HepG2 (cell line): ENCODE results near the gene SINHCAF. TPM values are rescaled to one million over a fixed set of nuclear protein-coding genes. Genes with fewer than 3 reads are reported as not detected.

Experiments
- ATAC-seq: fragments of 200-7000 bp; cut with Tn5 transposase; 3 replicates; pipeline ENCODE4 v1.9.1; 2020; ENCODE audit warnings: mild to moderate bottlenecking, moderate library complexity
- BruUV-seq: library from RNA; stranded (reverse); fragments of 400-500 nt; replicated peaks from 2 replicates; lab custom pipeline; 2021; lab: Mats Ljungman, UMichigan
- CTCF ChIA-PET: fragments of 300-600 bp; formaldehyde crosslinking; extraction: SDS; loops from one replicate; lab custom pipeline; 2021; ENCODE audit warnings: low total read pairs, inconsistent platforms, low intra/inter-chr PET ratio; lab: Yijun Ruan, JAX
- POLR2A ChIA-PET: fragments of 350-600 bp; sonication (Branson Sonifier 250); formaldehyde crosslinking; loops from one replicate; lab custom pipeline; 2020; ENCODE audit warnings: antibody characterized with exemption, inconsistent platforms; lab: Yijun Ruan, JAX
- DNase-seq: peaks from one replicate; pipeline ENCODE4 v3.0.0-alpha.2; 2015; ENCODE audit warnings: low spot score
- FAIRE-seq: peaks from 3 replicates; lab custom pipeline; 2011; peaks lifted over from hg19 to GRCh38; lab: Jason Lieb, UNC
- H2AFZ ChIP-seq: one replicate; pipeline ENCODE4 v1.6.1; 2011; ENCODE audit warnings: low read length, inconsistent platforms
- H3K27ac ChIP-seq: fragments of 300-600 bp; 3 replicates; pipeline ENCODE4 v1.8.0; 2011; ENCODE audit warnings: mixed run types, mild to moderate bottlenecking, mixed read lengths, low read length, inconsistent platforms; ENCODE audit not compliant: insufficient read depth; ENCODE audit errors: extremely low read length
- H3K27me3 ChIP-seq, 2 experiments: fragments of 200-600 bp in 1 of 2; 2 replicates in 1 of 2; 3 replicates in 1 of 2; pipeline versions ENCODE4 v1.6.0 to v1.8.0; 2011; ENCODE audit warnings: low read length in 2 of 2, mild to moderate bottlenecking in 2 of 2, moderate library complexity in 2 of 2, inconsistent platforms in 1 of 2; ENCODE audit not compliant: insufficient read depth in 2 of 2, control insufficient read depth in 1 of 2
- H3K36me3 ChIP-seq, 2 experiments: fragments of 200-600 bp in 1 of 2; replicated peaks in 1 of 2; 2 replicates in 1 of 2; 3 replicates in 1 of 2; pipeline versions ENCODE4 v1.5.1 to v1.8.0; 2011; ENCODE audit warnings: low read length in 2 of 2, inconsistent platforms in 1 of 2; ENCODE audit not compliant: insufficient read depth in 2 of 2, control insufficient read depth in 1 of 2
- H3K4me1 ChIP-seq: 2 replicates; pipeline ENCODE4 v1.5.1; 2012; ENCODE audit warnings: low read length, inconsistent platforms; ENCODE audit not compliant: insufficient read depth
- H3K4me2 ChIP-seq: 2 replicates; pipeline ENCODE4 v1.6.0; 2011; ENCODE audit warnings: low read depth, low read length, inconsistent platforms
- H3K4me3 ChIP-seq, 3 experiments: fragments of 200-600 bp in 1 of 3; sonication (generic), shearing (Covaris generic) in 1 of 3; replicated peaks in 1 of 3; 2 replicates each; pipeline ENCODE4 v1.5.1; 2011 to 2016; ENCODE audit warnings: low read length in 3 of 3, inconsistent platforms in 2 of 3, low read depth in 2 of 3, mild to moderate bottlenecking in 2 of 3, control low read depth in 1 of 3, mixed read lengths in 1 of 3; ENCODE audit not compliant: insufficient read depth in 1 of 3
- H3K79me2 ChIP-seq: one replicate; pipeline ENCODE4 v1.6.1; 2011; ENCODE audit warnings: low read length, inconsistent platforms; ENCODE audit not compliant: insufficient read depth
- H3K9ac ChIP-seq: 2 replicates; pipeline ENCODE4 v1.6.0; 2011; ENCODE audit warnings: mild to moderate bottlenecking, low read depth, low read length, inconsistent platforms; ENCODE audit not compliant: insufficient read depth
- H3K9me3 ChIP-seq: 2 replicates; pipeline ENCODE4 v1.5.1; 2012; ENCODE audit warnings: mild to moderate bottlenecking, low read length
- H4K20me1 ChIP-seq: 2 replicates; pipeline ENCODE4 v1.6.0; 2011; ENCODE audit warnings: inconsistent platforms, mild to moderate bottlenecking, low read length, moderate library complexity; ENCODE audit not compliant: insufficient read depth
- FOXA3 ChIP-seq: IDR thresholded peaks from 2 replicates; pipeline ENCODE4 v1.6.1; 2016; ENCODE audit warnings: missing genetic modification reagents, missing compliant biosample characterization
- NFIC ChIP-seq: IDR thresholded peaks from 2 replicates; pipeline ENCODE4 v1.6.1; 2012; ENCODE audit warnings: mild to moderate bottlenecking, low read length, inconsistent platforms
- NKX3-1 ChIP-seq: sonication (generic); formaldehyde crosslinking; IDR thresholded peaks from 2 replicates; pipeline ENCODE4 v1.5.0; 2020; ENCODE audit warnings: missing genetic modification reagents
- ONECUT2 ChIP-seq: sonication (generic); formaldehyde crosslinking; IDR thresholded peaks from 2 replicates; pipeline ENCODE4 v1.4.0; 2020; ENCODE audit warnings: missing genetic modification reagents
- SMARCE1 ChIP-seq: fragments of 450-650 bp; IDR thresholded peaks from 2 replicates; pipeline ENCODE4 v1.6.1; 2017; ENCODE audit warnings: borderline replicate concordance
- THYN1 ChIP-seq: sonication (generic); formaldehyde crosslinking; IDR thresholded peaks from 2 replicates; pipeline ENCODE4 v1.8.1; 2023; ENCODE audit warnings: low read depth, mild to moderate bottlenecking, moderate library complexity, missing genetic modification reagents, borderline replicate concordance
- YEATS2 ChIP-seq: sonication (generic); formaldehyde crosslinking; IDR thresholded peaks from 2 replicates; pipeline ENCODE4 v1.4.0; 2020; ENCODE audit warnings: missing genetic modification reagents, borderline replicate concordance
- ZFP1 ChIP-seq: IDR thresholded peaks from 2 replicates; pipeline ENCODE4 v1.6.1; 2016
- WGBS: methylation state at CpG from one replicate; pipeline ENCODE4 v1.1.6; 2017; ENCODE audit warnings: low lambda C conversion rate; 5-methylcytosine and 5-hydroxymethylcytosine counted together
- in situ Hi-C: cut with HindIII; loops from 2 replicates; pipeline ENCODE4 v1.10.0; 2017; ENCODE audit warnings: low pct_unique_long_range_greater_than_20kb; ENCODE audit not compliant: extremely low pct_ligation_motif_present
- intact Hi-C: fragments of 100-400 bp; cut with micrococcal nuclease; formaldehyde crosslinking; loops from one replicate; pipeline ENCODE4 v1.10.0; 2022; ENCODE audit not compliant: unreplicated experiment
- polyA plus RNA-seq, 8 experiments: library from polyadenylated mRNA; depleted of rRNA in 3 of 8; stranded (reverse) in 7 of 8; unstranded in 1 of 8; fragments of >200 nt; fragmentation: Illumina TruSeq in 4 of 8; extraction: Trizol in 4 of 8; gene quantifications; 2 replicates each; pipeline versions ENCODE4 v1.2.1 to v1.2.3, GENCODE V29; 2011 to 2016; ENCODE audit warnings: low read depth in 4 of 8, missing spikeins in 1 of 8, mixed read lengths in 1 of 8; ENCODE audit not compliant: insufficient read depth in 1 of 8
- total RNA-seq, 5 experiments: library from RNA; depleted of rRNA; stranded (reverse); fragments of >200 nt; fragmentation: Illumina TruSeq; extraction: Trizol; gene quantifications; 2 replicates each; pipeline ENCODE4 v1.2.3, GENCODE V29; 2016; ENCODE audit warnings: low read depth in 1 of 5

SINHCAF gene
- total and polyA plus RNA-seq, 2 of the 13 experiments (the other 11 are each of a cell fraction or from before 2014, with no cell fraction given) = 54.6 to 97.8 TPM

DNA sequence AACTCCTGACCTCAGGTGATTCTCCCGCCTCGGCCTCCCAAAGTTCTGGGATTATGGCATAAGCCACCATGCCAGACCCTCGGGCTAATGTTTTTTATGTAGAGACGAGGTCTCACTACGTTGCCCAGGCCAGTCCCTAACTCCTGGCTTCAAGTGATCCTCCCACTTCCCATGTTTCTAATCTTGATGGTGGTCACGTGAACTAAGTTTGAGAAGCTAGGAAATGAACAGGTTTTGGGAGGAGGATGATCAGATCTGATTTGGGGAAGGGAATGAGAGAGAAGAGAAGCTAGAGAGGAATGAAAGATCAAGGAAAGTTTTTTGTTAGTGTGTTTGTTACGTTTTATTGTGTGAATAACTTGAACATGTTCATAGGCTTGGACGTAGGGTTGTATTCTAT is 17.2 kb upstream of the SINHCAF start:
- no peaks in the 10 kb centered on the region for H3K36me3 ChIP-seq
- TF ChIP-seq YEATS2 = no peak
- TF ChIP-seq FOXA3 = no peak
- H3K4me2 ChIP-seq = no peak overlapping the region
- ChIA-PET POLR2A (interaction anchor here (1.0 kb wide), 1 partner anchor 28 kb away, joined by 3 read pairs; no protein-coding TSS in a partner anchor), CTCF (no interaction called here)
- no peak overlapping the region for H3K27ac ChIP-seq
- H3K79me2 ChIP-seq = no peaks in the 10 kb centered on the region
- no peak overlapping the region for H3K4me3 ChIP-seq
- 50% methylated on average over 8 of the region's 8 CpGs for WGBS
- no TSS peak for BruUV-seq
- no peak overlapping the region for H3K9ac ChIP-seq
- ATAC-seq (no peak), FAIRE-seq (no peak), DNase-seq (no peak)
- no peak overlapping the region for H2AFZ ChIP-seq
- in situ Hi-C loops (no loop called here), intact Hi-C loops (no loop called here)
- peaks cover 6% of the 10 kb centered on the region for H3K4me1 ChIP-seq
- H4K20me1 ChIP-seq = no peaks in the 10 kb centered on the region
- H3K27me3 ChIP-seq = no peaks in the 10 kb centered on the region; a peak in 1 of 5 replicates
- no peaks in the 10 kb centered on the region for H3K9me3 ChIP-seq

DNA sequence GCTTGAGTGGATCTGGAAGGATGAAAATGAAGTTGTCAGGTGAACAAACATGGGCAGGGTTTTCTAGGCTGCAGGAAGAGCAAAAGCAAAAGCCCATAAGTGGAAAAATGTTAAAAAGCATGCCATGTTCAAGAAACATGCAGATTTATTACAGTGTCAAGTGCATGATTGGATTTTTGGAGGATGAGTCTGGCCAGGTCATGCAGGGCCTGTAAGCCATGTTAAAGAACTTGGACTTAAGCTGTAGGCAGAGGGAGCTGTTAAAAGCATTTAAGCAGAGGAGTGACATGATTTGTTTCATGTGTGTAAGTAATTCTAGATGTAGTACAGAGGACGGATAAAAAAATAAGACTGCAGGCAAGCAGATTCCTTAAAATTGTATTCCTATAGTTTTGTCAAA is 16.3 kb upstream of the SINHCAF start:
- Histone ChIP-seq H3K4me2 (no peak overlapping the region), H3K4me1 (peaks cover 12% of the 10 kb centered on the region), H3K79me2 (no peaks in the 10 kb centered on the region), H3K36me3 (no peaks in the 10 kb centered on the region), H3K9me3 (no peaks in the 10 kb centered on the region), H3K27ac (no peak overlapping the region), H3K27me3 (no peaks in the 10 kb centered on the region; a peak in 1 of 5 replicates), H2AFZ (no peak overlapping the region), H3K9ac (no peak overlapping the region), H3K4me3 (no peak overlapping the region), H4K20me1 (no peaks in the 10 kb centered on the region)
- intact Hi-C loops (no loop called here), in situ Hi-C loops (no loop called here)
- CTCF ChIA-PET = no interaction called here
- ATAC-seq = no peak
- 91% methylated on average over 1 of the region's 1 CpG for WGBS
- no peak for DNase-seq
- POLR2A ChIA-PET = no interaction called here
- TF ChIP-seq ZFP1 (CRISPR knock-in tag) (no peak), SMARCE1 (no peak), NFIC (no peak), THYN1 (CRISPR knock-in tag) (no peak), NKX3-1 (CRISPR knock-in tag) (no peak), ONECUT2 (no peak)
- BruUV-seq = no TSS peak
- no peak for FAIRE-seq
